ENCODE data around the gene MYADML2.
"Not testable (repeated sequence)": the region's sequence is repeated elsewhere in the genome, so short reads cannot be mapped to it uniquely, and the experiment has no call there.

MYADML2 gene

DNA sequence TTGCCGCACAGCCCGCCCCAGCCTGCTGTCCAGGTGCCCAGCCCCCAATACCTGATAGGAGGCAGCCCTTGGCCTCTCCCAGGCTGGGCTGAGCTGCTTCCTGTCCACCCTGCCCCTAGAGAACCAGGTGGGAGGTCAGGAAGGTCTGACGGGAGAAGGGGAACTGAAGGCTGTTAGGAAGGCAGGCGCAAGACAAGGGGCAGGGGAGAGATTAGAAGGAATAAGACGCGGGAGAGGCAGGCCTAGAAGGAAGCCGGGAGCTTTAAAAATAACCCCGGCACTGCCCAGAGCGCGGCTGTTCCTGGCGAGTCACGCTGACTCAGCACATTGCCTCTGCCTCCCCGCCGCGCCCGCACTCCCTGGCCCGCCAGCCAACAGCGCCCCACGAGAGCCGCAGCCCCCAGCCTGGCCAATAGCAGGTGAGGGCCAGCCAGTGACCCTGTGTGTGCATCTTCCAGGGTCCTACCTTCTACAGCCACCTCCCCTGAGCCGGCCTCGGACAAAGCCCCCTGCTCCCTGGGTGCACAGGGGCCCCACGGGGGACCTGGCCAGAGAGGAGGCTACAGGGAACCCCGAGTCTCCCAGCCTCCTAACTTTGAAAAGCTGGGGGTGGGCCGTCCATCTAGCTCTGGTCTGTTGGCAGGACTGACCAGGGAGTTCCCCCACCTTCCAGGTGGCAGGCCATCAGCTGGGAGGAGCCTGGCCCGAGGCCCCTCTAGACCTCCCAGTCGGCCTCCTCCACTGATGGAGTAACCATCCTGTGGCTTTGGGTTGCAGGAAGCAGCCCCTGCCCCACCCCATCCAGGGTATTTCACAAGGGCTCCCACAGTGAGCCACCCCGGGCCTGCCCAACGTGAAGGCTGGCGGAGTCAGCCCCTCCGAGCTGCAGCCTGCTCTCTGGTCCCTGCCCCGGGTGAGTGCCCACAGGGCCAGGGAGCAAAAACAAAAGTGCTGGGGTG, 23.5 kb downstream of the MYADML2 start:
- DNase-seq, result peak; percentile 87

GRCh38 chr17:81922566-81923301, 24.3 kb downstream of the MYADML2 start:
- DNase-seq, result peak; percentile 63

- DNase-seq, result no peak
Measured at GRCh38 chr17:81921996-81922565, 25.0 kb downstream of the MYADML2 start.

- DNase-seq, result no peak
Measured at GRCh38 chr17:81921537-81921862, 25.5 kb downstream of the MYADML2 start.

GRCh38 chr17:81920612-81921536, 26.2 kb downstream of the MYADML2 start:
- peak; percentile 61 for DNase-seq

DNA sequence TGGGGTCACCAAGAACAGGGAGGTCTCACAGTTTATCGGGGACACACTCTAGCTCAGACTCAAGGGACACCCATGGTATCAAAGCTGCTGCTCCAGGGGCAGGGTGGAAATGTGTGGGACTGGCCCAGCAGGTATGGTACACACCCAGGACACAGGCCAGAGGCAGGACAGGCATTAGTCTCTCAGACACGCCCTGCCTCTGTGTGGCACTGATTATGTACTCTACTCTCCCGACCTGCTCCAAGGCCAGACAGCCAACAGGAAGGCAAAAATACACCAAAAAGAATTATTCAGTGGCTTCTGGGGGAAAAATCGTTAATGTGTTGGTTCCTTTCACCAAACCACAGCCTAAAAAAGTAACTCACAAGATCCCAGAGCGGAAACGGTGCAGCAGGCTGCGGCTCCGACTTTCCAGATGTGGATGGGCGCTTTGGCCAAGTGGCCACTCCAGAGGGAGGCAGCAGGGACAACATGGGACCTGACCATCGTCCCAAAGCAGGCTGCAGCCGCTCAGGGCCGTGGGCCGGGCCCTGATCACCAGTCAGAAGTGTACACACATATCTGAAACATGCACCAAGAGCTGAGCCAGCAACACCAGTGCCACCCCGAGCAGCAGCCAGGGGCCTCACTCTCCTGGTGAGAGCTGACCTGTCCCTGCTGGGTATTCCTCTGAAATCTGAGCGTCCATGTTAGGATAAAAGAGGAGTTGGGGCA, 28.0 kb downstream of the MYADML2 start:
- DNase-seq, result peak; percentile 58

GRCh38 chr17:81918333-81918669, 28.7 kb downstream of the MYADML2 start:
- not testable (repeated sequence) for DNase-seq

DNA sequence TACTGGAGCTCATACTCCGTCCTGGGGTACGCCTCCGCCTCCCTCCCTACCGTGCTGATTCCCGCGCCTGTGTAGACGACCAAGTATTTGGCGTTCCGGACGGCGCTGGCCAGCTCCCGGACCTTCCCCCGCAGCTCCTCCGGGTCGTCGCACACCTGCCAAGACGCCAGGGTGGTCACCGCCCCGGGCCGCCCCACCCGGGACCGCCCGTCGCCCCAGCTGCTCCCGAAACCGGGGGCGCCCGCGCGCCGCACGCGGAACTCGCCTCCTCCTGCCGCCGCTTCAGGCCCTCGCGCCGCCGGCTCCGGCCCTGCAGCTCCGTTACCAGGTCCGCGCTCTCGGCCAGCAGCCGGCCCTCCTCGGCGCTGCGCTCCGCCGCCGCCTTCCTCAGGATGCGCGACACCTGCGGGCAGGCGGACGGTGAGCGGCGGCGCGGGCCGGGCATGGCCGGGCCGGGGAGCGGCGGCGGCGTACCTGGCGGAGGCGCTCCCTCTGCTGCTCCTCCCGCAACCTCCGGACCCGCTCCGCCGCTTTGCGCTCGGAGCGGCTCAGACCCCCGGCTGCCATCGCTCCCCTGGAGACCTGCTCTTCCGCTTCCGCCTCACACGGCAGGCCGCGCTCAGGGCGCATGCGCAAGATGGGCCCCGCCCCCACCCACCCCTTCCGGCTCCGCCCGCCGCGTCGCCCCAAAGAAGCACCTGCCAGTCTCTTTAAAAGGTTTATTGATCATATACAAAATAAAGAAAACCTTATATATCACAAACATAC, 29.3 kb downstream of the MYADML2 start, which contains the start of gene SIRT7:
Gene SIRT7 (minus strand): TSS at position 612 of the 768 bp plus-strand sequence. CDS start 45 bp downstream, at position 567.
- DNase-seq, result peak; percentile 62

DNA sequence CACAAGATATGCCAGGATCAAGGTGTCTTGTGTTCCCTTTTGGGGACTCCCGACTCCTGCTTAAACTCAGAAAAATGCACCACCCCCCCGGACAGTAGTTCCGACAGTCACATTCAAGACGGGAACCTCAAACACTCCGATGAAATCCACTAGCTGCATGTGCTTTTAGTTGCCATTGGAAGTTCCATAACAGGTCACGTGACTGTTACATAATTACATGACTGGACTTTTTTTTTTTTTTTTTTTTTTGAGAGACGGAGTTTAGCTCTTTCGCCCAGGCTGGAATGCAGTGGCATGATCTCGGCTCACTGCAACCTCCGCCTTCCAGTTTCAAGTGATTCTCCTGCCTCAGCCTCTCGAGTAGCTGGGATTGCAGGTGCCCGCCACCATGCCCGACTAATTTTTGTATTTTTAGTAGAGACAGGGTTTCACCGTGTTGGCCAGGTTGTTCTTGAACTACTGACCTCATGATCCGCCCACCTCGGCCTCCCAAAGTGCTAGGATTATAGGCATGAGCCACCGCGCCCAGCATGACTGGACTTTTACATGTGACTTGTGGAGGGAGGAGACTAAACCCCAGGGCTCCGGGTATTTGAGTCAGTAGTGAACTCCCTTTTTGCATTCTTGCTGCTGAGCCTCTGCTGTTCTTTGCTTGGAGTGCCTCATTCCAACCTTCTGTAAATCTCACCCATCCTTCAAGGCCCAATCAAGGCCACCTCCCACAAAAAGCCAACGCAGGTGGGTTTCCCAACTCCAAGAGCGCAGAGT, 30.6 kb downstream of the MYADML2 start:
- no peak for DNase-seq

GRCh38 chr17:81915331-81915730, 31.7 kb downstream of the MYADML2 start:
- DNase-seq, result no peak

DNA sequence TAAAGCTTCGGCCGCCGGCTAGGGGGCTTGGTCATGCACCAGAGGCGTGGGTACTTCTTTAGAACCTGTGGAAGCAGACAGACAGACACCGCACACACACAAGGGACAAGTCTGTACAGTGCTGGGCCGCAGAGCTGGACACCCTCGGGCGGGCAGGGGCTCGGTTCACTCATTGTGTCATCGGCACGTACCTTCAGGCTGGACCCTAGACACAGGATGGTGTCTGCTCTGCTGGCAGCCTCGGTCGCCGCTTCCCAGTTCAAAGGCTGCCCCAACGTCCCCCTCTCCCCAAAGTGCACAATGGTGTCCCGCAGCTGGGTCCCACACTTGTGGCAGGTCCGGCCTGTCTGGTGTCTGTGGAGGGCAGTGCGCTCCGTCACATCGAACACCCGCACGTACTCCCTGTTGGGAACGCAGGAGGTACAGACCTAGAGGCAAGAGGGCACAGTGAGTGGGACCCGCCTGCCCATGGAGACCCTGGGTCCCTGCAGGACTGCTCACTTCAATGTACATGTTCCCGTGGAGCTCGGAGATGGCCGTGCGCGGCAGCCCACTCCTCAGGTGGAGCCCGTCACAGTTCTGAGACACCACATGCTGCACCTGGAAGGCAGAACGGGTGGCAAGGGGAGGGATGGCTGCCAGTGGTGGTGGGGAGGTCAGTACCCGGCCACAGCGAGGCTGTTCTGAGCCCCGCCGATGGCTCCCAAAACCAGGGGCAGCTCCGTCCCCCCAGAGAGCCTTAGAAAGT, 32.8 kb downstream of the MYADML2 start:
- DNase-seq, result no peak

DNA sequence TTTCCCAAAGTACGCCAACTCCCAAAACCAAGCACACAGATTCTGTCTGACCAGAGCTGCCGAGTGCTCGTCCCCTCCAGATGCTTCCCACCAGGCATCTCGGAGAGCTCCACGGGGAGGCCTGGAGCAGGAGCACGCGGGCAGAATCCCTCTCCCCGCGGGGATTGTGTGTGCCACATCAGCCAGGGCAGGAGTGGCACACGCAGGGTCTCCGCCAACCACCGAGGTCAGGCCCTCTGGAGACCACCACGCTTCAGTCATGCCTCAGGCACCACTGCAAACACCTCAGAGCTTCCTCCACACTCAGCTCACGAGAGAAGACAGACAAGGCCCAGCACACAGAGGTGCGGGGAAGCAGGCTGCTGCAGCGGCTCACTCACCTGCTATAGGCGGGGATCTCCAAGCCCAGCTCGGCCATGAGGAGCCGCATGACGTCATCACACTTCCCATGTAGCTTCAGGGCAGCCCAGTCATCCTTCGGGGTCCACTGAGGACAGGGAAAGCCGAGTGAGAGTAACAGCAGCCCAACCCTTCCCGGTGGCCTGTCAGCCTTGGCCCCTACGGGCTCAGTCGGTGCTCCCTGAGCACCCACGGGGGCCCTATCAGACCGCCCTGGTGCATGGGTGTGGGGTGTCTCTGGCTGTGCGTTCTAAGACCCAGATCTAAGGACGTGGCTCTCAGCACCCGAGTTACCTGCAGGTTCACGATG, 33.5 kb downstream of the MYADML2 start:
- no peak for DNase-seq

DNA sequence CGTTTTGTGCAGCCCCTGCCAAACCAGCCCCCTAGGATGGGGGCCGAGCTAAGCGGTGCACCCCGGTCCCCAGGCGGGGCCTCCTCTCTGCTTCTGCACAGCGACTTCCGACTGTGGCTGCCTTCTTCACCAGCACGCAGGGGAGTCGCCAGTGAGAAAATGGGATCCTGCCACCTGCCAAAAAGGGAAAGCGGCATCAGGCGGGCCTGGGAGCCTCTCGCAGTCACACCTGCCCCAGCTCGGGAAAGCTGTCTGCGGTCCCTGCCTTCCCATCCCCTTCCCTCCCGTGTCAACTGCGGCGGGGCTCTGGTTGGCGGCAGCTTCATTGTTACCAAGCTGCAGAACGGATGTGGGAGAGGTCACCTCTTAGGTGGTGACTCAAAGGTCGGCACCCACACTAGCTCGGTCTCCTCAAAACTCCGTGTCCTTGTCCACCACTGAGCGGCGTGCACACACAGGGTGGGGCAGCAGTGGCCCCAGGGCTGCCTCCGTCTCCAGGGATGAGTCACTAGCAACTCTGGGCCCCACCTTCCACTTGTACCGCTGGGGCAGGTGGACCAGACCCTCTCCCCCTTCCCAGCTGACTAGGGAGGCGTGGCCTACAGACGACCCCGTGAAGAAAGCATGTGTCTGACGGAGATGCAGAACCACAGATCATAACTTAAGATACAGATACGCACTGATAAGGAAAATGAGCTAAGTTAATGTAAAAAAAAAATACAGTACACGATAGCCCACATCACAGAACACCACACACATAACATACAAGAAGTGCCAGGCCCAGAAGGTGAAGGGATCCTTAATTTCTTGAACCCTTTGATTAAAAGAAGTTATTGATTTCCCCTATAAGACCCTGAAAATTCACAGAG, 34.4 kb downstream of the MYADML2 start:
- DNase-seq, result no peak

DNA sequence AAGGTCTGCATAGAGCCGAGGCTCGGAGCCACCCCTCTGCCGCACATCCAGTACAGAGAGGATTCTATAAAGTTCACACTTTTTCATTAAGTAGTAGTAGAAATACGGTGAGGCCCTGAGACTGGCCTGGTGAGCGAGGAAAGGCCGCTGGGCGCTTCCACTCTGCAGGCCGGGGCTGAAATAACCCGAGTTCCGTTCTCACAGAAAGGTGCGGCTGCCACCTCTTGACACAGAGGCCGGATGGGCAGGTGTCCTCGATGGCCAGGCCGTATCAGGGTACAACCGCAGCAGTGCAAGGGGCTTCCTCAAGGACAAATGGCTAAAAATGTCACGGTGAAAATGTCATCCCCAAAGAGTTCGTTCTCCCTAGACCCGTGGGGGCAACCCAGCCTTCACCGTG, 35.1 kb downstream of the MYADML2 start:
- no peak for DNase-seq

GRCh38 chr17:81911277-81911961, 35.6 kb downstream of the MYADML2 start, which contains the start of gene PCYT2:
TSS of gene PCYT2 (minus strand) at chr17:81911399. CDS start at chr17:81911355, 44 bp downstream.
- DNase-seq, result peak; percentile 41

GRCh38 chr17:81910840-81911276, 36.2 kb downstream of the MYADML2 start:
- no peak for DNase-seq

Data from GF-D8 (cell line).